Colonic mucosa (tissue), 4 donors: ENCODE data around the gene ZNF385B. TPM values are rescaled to one million over a fixed set of nuclear protein-coding genes. Genes with fewer than 3 reads are reported as not detected.

Source experiments
- DNase-seq: peaks from one replicate; pipeline ENCODE4 v3.0.0-alpha.2; 2020
- H3K27ac ChIP-seq: fragments of 200-600 bp; one replicate; pipeline ENCODE4 v1.8.0; 2021
- H3K27me3 ChIP-seq: fragments of 200-600 bp; one replicate; pipeline ENCODE4 v1.8.0; 2021
- H3K36me3 ChIP-seq: fragments of 200-600 bp; one replicate; pipeline ENCODE4 v1.8.0; 2021
- H3K4me1 ChIP-seq: fragments of 200-600 bp; one replicate; pipeline ENCODE4 v1.8.0; 2021; ENCODE audit warnings: mild to moderate bottlenecking
- H3K4me3 ChIP-seq: fragments of 200-600 bp; one replicate; pipeline ENCODE4 v1.8.0; 2021
- H3K9ac ChIP-seq, 2 donors: one replicate each; pipeline ENCODE4 v1.7.0; 2013; ENCODE audit warnings: control low read depth in 2 of 2, low read depth in 2 of 2, low read length in 2 of 2
- H3K9me3 ChIP-seq: fragments of 200-600 bp; one replicate; pipeline ENCODE4 v1.8.0; 2021
- CTCF ChIP-seq: fragments of 200-600 bp; IDR thresholded peaks from one replicate; pipeline ENCODE4 v1.8.0; 2022; ENCODE audit warnings: antibody characterized with exemption, mild to moderate bottlenecking
- intact Hi-C: fragments of 100-400 bp; cut with DNase I; formaldehyde crosslinking; loops from one replicate; pipeline ENCODE4 v1.14.1; 2022
- total RNA-seq, 2 donors: library from RNA; stranded (reverse); fragmentation: NEBNext Ultra II Directional in 1 of 2; extraction: Animal tissue kit (Norgen Biotek cat#: 25700) in 1 of 2; gene quantifications; one replicate each; pipeline ENCODE4 v1.2.1, GENCODE V29; 2021
- donor health status: healthy.
- donor health status: DM: no; HTN: no; CAD: no.
- donor health status: DM: no; HTN: no; CAD: no.

The ZNF385B gene
- total RNA-seq, 2 donors from 2014 or later: 0.10 to 0.69 TPM

- Histone ChIP-seq H3K4me3 (no peak overlapping the region), H3K36me3 (no peaks in the 10 kb centered on the region), H3K27me3 (no peaks in the 10 kb centered on the region)
These were observed 302.2 kb downstream of the ZNF385B start for GRCh38 chr2:179559108-179559806.

GRCh38 chr2:179558010-179558934 lies 303.1 kb downstream of the ZNF385B start:
- DNase-seq: no peak

More at GRCh38 chr2:179559108-179559806, 302.2 kb downstream of the ZNF385B start:
- TF ChIP-seq CTCF: no peak
- Histone ChIP-seq H3K4me1 (no peaks in the 10 kb centered on the region), H3K27ac (no peak overlapping the region), H3K9me3 (no peaks in the 10 kb centered on the region), H3K9ac (no peak overlapping the region)
- DNase-seq: no peak
- intact Hi-C loops: no loop called here

GRCh38 chr2:179556425-179556824 lies 305.0 kb downstream of the ZNF385B start:
- Histone ChIP-seq H3K4me3 (no peak overlapping the region), H3K36me3 (no peaks in the 10 kb centered on the region), H3K9ac (no peak overlapping the region), H3K27me3 (no peaks in the 10 kb centered on the region), H3K9me3 (no peaks in the 10 kb centered on the region), H3K27ac (no peak overlapping the region), H3K4me1 (no peaks in the 10 kb centered on the region)
- no peak for DNase-seq
- intact Hi-C loops: no loop called here
- TF ChIP-seq CTCF: no peak

More at GRCh38 chr2:179558010-179558934, 303.1 kb downstream of the ZNF385B start:
- no peaks in the 10 kb centered on the region for H3K27me3 ChIP-seq
- H3K9me3 ChIP-seq: no peaks in the 10 kb centered on the region
- no peaks in the 10 kb centered on the region for H3K4me1 ChIP-seq
- intact Hi-C loops: no loop called here
- no peak overlapping the region for H3K4me3 ChIP-seq
- H3K9ac ChIP-seq: no peak overlapping the region
- no peak overlapping the region for H3K27ac ChIP-seq
- no peaks in the 10 kb centered on the region for H3K36me3 ChIP-seq
- TF ChIP-seq CTCF: no peak

- no peaks in the 10 kb centered on the region for H3K36me3 ChIP-seq
- no peak overlapping the region for H3K9ac ChIP-seq
- no peak overlapping the region for H3K4me3 ChIP-seq
- no peaks in the 10 kb centered on the region for H3K4me1 ChIP-seq
- no peaks in the 10 kb centered on the region for H3K9me3 ChIP-seq
- no peak for TF ChIP-seq CTCF
- no peak overlapping the region for H3K27ac ChIP-seq
- H3K27me3 ChIP-seq: no peaks in the 10 kb centered on the region
- DNase-seq: no peak
- intact Hi-C loops: no loop called here
These were observed 305.6 kb downstream of the ZNF385B start for GRCh38 chr2:179555691-179556283.

GRCh38 chr2:179554639-179555386 lies 306.6 kb downstream of the ZNF385B start:
- TF ChIP-seq CTCF: no peak
- intact Hi-C loops: no loop called here
- H3K27ac ChIP-seq: no peak overlapping the region
- DNase-seq: no peak
- H3K36me3 ChIP-seq: no peaks in the 10 kb centered on the region
- no peak overlapping the region for H3K4me3 ChIP-seq
- H3K9me3 ChIP-seq: no peaks in the 10 kb centered on the region
- no peak overlapping the region for H3K9ac ChIP-seq
- no peaks in the 10 kb centered on the region for H3K27me3 ChIP-seq
- H3K4me1 ChIP-seq: no peaks in the 10 kb centered on the region
